Stimulated activated CD8-positive, alpha-beta memory T cell treated with anti-CD3 and anti-CD28 coated beads, Interleukin-12 subunit alpha, Interleukin-12 subunit beta, amount 100 ng/mL, for 24 hours (primary cell): ENCODE measurements around the gene PDPK1.
"Not testable (repeated sequence)": the region's sequence is repeated elsewhere in the genome, so short reads cannot be mapped to it uniquely, and the experiment has no call there.

Experiments
- DNase-seq: peaks from one replicate; pipeline ENCODE4 v3.0.0-alpha.2; 2020; ENCODE audit errors: extremely low read depth

The PDPK1 gene

DNA sequence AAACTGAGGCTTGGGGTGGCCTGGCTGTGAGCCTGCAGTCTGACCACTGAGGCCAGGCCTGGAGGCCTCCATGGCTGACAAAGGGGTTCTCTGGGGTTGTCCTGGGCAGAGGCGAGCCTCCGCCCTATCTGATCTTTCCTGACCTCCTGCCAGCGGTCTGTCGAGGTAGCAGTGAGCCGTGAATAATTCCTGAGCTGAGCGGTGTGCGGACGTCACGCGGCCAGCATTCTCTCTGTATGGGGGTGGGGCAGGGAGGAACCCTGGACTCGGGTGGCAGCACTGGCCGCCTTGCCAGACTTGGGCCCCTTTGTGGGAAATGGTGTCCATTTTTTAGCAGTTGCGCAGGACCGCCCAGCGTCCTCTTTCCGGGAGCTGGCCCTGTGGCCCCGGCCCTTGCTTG lies 74.1 kb downstream of the PDPK1 start:
- DNase-seq, result not testable (repeated sequence)

DNA sequence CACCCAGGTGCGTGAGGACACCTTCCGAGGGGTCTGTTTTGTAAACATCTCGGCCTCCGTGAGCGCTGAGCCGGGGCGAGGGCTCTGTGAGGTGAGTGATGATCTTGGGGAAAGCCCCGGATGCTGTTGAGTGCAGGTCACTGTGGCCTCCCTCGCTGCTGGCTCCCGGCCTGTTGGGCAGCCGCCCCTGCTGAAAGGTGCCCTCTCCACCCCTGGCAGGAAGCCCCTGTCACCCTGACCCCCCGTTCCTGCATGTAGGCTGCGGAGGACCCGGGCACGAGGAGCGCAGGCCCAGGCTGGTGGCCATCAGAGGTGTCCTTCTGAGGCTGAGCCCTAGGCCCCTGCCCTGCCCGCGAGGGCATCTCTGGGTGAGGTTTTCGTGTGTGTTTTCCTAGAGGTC lies 75.4 kb downstream of the PDPK1 start:
- DNase-seq, result not testable (repeated sequence)

DNA sequence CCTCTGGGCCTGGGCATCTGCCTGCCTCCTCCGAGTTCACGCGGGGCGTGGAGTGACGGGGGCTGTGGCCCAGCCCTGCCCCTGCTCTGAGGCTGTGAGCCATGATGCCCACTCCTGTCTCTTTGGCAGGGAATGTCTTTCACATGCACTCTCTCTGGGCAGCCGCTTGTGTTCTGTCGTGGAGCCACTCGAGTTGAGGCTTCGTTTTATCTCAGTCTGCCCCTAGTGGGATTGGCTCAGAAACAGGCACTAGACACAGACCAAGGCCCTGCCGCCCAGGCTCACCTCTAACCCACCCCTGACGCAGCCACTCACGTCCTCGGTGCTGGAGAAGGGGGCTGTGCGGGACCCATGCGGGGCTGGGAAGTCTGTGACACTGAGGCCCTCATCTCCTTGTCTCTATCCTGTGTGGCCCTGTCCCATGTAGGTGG lies 77.0 kb downstream of the PDPK1 start:
- DNase-seq, result no peak

DNA sequence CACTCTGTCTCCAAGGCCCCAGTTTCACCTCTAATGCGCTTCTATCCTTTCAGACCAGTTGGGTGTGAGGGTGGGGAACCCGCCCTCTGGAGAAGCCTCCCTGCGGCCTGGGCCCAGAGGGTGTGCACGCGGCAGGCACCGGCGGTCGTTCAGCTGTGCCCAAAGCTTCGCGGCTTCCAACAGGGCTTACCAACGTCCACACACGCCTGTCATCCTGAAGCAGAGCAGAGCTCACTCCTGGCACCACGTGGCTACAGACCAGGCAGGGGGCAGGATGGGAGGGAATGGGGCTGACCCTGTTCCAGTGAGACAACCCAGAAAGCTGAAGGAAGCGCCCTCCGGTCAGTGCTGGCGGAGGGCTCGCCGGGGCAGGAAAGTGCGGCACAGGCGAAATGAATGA lies 81.1 kb downstream of the PDPK1 start:
- DNase-seq, result not testable (repeated sequence)

DNA sequence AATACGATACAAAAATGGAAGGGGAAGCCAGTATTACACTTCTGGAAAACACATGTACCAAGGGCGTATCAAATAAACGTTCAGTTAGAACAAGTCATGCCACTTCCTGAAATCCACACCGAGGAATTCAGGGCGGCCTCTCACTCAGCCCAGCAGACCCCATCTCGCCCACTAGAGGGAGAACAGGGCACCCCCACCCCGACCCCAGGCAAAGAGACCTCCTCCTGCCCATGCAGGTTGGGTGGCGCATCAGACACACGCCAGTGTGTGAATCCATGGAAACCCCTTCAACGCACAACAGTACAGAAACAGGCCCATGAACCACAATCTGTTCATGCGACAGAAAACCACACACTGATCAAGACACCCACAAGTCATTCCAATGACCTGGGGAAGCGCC lies 81.8 kb downstream of the PDPK1 start:
- DNase-seq, result not testable (repeated sequence)

DNA sequence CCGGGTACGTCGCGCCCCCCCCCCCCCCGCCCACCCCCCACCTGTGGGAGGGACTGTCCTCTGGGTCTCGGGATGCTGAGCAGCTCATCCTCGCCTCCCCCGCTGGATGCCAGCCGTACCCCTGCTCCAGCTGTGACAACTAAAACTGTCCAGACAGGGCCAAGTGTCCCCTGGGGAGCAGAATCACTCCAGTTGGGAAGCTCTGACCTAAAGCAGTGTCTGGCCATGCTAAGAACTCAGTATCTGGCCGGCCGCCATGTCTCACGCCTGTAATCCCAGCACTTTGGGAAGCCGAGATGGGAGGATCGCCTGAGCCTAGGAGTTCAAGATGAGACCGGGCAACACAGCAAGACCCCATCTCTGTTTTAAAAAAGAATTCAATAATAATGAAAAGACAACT lies 83.0 kb downstream of the PDPK1 start:
- not testable (repeated sequence) for DNase-seq

DNA sequence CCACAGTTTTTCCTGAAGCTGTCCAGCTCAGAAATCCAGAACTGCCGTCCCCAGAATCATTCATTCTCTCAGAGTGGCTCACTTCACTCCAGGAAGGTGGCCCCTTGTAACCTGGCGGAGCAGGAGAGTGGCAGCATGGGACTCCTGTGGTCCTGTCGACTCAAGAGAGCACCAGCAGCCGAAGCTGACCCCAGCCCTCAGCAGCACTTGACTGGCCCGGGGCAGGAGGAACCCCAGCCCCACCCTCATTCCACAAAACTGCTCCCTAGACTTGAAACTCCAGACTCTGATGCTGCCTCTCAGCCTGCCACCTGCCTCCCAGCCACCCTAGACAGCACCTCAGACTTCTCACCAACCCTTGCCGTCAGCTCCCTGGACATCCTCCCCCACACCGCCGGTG lies 83.6 kb downstream of the PDPK1 start:
- DNase-seq, result not testable (repeated sequence)

DNA sequence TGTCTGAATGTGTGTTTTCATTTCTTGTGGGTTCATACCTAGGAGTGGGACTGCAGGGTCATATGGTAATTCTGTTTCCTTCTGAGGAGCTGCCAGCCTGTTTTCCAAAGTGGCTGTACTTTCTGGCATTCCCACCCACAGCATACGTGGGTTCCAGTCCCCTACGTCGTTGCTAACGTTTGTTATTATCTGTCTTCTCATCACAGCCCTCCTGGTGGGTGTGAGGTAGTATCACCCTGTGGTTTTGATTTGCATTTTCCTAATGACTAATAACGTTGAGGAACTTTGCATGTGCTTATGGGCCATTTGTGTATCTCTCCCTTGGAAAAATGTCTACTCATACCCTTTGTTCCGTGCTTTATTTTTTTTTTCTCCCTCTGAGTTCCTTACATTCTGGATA lies 89.3 kb downstream of the PDPK1 start:
- not testable (repeated sequence) for DNase-seq

DNA sequence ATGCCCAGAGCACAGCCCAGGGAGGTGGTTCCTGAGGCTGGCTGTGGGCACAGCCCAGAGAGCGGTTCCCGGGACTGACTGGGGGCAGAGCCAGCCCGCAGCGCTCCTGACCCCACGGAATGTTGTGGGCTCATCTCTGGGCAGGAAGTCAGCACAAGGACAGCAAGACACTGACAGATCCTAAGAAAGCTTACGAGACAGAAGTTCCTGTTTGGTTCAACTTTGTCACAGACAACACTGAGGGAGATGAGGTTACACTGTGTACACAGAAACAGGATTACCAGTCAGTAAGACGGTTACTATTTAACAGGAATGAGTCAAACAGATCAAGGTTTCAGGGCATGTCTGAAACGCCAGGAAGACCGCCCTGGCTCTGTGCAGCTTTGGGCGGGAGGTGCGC lies 93.4 kb downstream of the PDPK1 start:
- DNase-seq, result not testable (repeated sequence)

DNA sequence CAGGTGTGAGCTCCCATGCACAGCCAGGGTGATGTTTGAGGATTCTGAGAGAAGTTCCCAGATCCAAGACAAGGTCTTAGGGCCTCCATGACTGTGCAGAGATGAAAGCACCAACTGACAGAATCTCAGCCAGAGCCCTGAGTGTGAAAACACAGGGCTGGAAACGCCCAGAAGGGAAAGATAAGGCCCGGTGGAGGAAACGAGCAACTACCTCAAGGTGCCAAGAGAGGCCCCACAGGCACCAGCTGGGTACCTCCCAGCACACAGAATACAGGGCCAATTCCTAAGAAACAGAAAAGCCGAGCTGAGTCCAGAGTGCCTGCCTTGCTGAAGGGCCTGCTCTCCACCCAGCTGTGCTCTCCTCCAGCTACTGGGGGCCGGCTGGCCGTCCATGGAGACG lies 94.5 kb downstream of the PDPK1 start:
- not testable (repeated sequence) for DNase-seq

DNA sequence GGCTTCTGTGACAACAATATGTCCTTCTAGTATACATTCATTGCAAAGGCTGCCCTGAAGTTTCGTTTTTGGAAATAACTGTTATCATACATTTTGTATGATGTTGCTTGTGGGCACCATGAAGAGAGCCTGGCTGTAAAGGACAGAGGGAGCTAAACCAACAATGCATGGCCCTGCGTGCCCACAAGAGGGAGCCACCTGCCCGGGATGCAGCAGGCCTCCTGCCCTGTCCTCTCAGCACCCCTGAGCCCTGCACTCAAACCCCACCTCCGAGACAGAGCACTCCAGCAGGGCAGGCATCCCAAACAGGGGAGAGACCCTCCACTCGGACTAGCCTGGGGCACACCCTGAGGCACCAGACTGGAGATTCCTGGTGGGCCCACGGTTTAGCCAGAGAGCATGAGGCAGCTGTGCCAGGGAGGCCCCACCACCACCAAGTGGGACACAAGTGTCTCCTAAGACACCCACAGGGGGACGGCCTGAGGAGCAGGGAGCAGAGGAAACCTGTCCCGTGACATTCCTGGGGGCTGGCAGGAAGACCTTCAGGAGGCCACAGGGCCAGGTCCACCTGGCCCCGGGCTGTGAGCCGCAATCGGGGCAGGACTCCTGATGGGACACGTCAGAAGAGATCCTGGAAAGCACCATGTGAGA lies 101.4 kb downstream of the PDPK1 start:
- not testable (repeated sequence) for DNase-seq

DNA sequence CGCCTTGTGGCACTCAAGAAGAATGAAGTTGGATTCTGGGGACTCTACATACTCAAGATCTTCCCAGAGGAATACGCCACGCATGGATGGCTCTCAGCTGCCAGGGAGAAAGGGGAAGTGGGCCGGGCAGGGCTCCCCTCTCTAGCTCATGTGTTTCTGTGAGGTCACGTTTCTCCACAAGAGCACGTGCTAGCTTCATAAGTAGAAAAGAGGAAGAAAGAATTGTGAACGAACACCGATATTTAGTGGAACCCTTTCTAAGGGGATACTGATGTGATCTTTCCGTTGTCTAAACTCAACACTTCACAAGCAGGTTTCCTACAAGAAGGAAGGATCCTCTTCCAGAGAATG lies 101.9 kb downstream of the PDPK1 start:
- DNase-seq, result not testable (repeated sequence)

DNA sequence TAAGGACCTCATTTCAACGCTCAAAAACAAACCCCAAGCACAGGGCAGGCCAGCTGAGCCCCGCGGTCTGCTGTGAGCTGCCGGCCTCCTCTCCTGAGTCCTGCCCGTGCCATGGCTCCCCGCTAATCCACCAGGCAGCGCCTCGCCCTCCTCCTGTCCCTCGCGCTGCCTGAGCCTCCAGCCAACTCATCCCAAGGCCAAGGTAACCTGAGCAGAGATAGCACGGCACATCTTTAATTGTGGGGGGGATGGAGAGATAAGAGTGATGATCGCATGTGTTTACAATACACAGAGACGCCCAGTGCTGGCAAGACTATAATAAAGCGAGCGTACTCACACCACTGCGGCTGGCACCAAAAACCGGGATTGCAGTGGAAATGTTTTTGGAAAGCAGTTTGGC lies 104.7 kb downstream of the PDPK1 start:
- not testable (repeated sequence) for DNase-seq

DNA sequence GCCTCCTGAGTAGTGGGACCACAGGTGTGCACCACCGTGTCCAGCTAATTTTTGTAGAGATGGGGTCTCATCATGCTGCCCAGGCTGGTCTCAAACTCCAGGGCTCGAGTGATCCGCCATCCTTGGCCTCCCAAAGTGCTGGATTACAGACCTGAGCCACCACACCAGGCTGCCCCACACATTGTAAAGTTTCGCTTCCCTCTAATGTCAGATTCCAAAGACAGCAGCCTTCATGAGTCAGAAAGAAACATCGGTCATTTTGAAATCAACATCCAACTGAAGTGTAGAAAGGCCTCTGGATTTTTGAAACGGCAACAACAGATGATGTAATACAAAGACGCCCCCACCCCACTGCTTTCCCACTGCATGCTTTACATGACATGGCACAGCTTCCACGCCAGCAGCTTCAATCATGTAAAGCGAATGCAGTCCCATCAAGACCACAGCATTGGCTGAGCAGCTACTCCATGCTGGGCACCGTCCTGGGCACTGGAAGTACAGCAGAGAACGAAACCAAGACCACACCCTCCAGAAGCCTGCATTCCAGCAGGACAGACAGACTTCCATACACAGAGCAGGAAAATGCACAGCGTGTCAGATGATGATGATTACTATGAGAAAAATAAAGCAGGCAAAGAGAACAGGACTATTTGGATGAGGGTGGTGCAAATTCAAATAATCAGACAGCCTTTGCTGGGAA lies 107.1 kb downstream of the PDPK1 start:
- DNase-seq, result not testable (repeated sequence)

DNA sequence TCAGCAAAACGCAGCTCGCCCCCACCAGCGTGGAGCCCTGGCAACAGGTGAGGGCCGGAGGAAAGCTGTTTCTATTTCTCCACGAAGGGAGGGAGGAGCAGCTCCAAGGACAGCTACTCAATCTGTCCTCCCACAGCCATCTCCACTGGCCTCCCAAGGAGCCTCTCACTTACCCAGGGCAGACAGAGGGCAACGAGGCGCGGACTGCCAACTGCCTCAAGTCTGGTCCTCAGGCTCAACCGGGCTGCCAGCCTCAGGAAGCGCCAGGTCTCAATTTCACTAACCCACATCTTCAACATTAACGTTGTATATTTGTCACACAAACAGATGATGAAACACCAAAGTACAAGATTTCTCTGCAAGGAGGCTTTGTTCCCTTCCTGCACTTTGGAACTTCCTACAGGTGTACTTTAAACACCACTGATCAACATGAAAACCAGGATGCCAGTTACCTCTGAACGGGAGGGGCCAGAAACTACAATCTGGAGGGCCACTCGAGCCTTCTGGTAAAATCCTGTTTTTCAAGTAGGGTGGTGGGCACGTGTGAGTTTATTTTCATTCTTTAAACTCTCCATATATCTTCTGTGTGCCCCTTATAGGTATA lies 113.5 kb downstream of the PDPK1 start:
- DNase-seq, result not testable (repeated sequence)
